ENCODE data around the gene DHX15. TPM values are rescaled to one million over a fixed set of nuclear protein-coding genes. Genes with fewer than 3 reads are reported as not detected.

The DHX15 gene
- total and polyA plus RNA-seq, 2 of the 8 experiments (the other 6 are each of a cell fraction or from before 2014, with no cell fraction given) = 126 to 286 TPM

- H3K4me3 ChIP-seq (ENCODE audit: extremely low read depth in 1 of 4, insufficient read depth in 2 of 4, low read depth in 3 of 4, low read length in 4 of 4) = no peak overlapping the region
- no peak overlapping the region for H4K5ac ChIP-seq (ENCODE audit: insufficient read length, low read depth, low read length)
- 94% methylated on average over 1 of the region's 1 CpG; no CpG with 5 or more reads in 1 of the 2 experiments for WGBS, 2 experiments (ENCODE audit: extremely low coverage in 1 of 2, insufficient coverage in 1 of 2, insufficient read length in 1 of 2, insufficient replicate concordance in 2 of 2, low coverage in 1 of 2, low lambda C conversion rate in 2 of 2, missing lambda C conversion rate in 1 of 2)
- peaks cover 4 to 34% (median 6%) of the 10 kb centered on the region in 4 experiments for H3K36me3 ChIP-seq (ENCODE audit: control insufficient read depth in 2 of 4, insufficient read depth in 4 of 4, low read length in 3 of 4)
- H2BK20ac ChIP-seq (ENCODE audit: low read length) = no peak overlapping the region
- H2AFZ ChIP-seq (ENCODE audit: low read length) = no peak overlapping the region
- H2BK12ac ChIP-seq (ENCODE audit: low read depth, low read length) = no peak overlapping the region
- H3K18ac ChIP-seq (ENCODE audit: extremely low read depth, low read length) = no peak overlapping the region
- no peak overlapping the region for H4K8ac ChIP-seq (ENCODE audit: extremely low read depth, insufficient read depth, low read length)
- no peak overlapping the region for H3K23ac ChIP-seq (ENCODE audit: insufficient read length)
- H3K4me2 ChIP-seq (ENCODE audit: insufficient read depth in 1 of 2, low read depth in 2 of 2, low read length in 2 of 2) = no peak overlapping the region
- H3K23me2 ChIP-seq (ENCODE audit: low read depth, low read length) = no peaks in the 10 kb centered on the region
- H4K20me1 ChIP-seq (replicated peaks in 1 of 2; ENCODE audit: control insufficient read depth in 1 of 2, insufficient read depth in 2 of 2, low read length in 2 of 2) = peaks cover 3 to 4% of the 10 kb centered on the region in 2 experiments
- no peak overlapping the region for H3K56ac ChIP-seq (replicated peaks; ENCODE audit: insufficient read length, low read depth, low read length)
- no peak overlapping the region for H2AK5ac ChIP-seq (ENCODE audit: low read depth, low read length)
- no peak overlapping the region for H3K4ac ChIP-seq (replicated peaks; ENCODE audit: insufficient read length, low read depth, low read length)
- no peaks in the 10 kb centered on the region for H3K9me3 ChIP-seq (ENCODE audit: insufficient read depth in 2 of 2, low read depth in 1 of 2, low read length in 1 of 2)
- H3K9ac ChIP-seq (replicated peaks in 1 of 4; ENCODE audit: extremely low read depth in 1 of 4, low read depth in 3 of 4, low read length in 3 of 4) = no peak overlapping the region
- POLR2A ChIA-PET (ENCODE audit: partially characterized antibody) = interaction anchor here (0.9 to 1.5 kb wide), 5 partner anchors 9 to 43 kb away, joined by 3 to 4 read pairs (median 3); no protein-coding TSS in a partner anchor
- no peak overlapping the region for H4K91ac ChIP-seq (replicated peaks; ENCODE audit: insufficient read length, low read length)
- FAIRE-seq (no peak), DNase-seq (ENCODE audit: low read depth in 1 of 2, low spot score in 2 of 2) (no peak)
- no peak overlapping the region for H3K14ac ChIP-seq (ENCODE audit: insufficient read length)
- peaks cover 0 to 49% of the 10 kb centered on the region in 2 experiments; a peak in 2 of 4 replicates for H3K79me2 ChIP-seq (ENCODE audit: control insufficient read depth in 1 of 2, insufficient read depth in 2 of 2, low read length in 2 of 2)
- no peak overlapping the region for H2BK120ac ChIP-seq (replicated peaks; ENCODE audit: low read depth, low read length)
- no peaks in the 10 kb centered on the region for H3K79me1 ChIP-seq (ENCODE audit: low read depth, low read length)
- H2BK15ac ChIP-seq (ENCODE audit: low read length) = no peak overlapping the region
- no peak overlapping the region for H2BK5ac ChIP-seq (ENCODE audit: low read depth, low read length)
- no peak overlapping the region for H3K27ac ChIP-seq (ENCODE audit: low read depth, low read length)
- CTCF ChIA-PET (ENCODE audit: partially characterized antibody) = interaction anchor here (0.7 to 1.5 kb wide), 5 partner anchors 30 to 469 kb away, joined by 3 to 5 read pairs (median 3); no protein-coding TSS in a partner anchor
- no peaks in the 10 kb centered on the region for H3K27me3 ChIP-seq (replicated peaks in 1 of 4; ENCODE audit: control insufficient read depth in 3 of 4, extremely low read depth in 1 of 4, insufficient read depth in 3 of 4, low read length in 3 of 4)
- peaks cover 0 to 6% (median 1%) of the 10 kb centered on the region in 4 experiments; a peak in 3 of 7 replicates for H3K4me1 ChIP-seq (replicated peaks in 1 of 4; ENCODE audit: control insufficient read depth in 3 of 4, insufficient read depth in 4 of 4, low read length in 3 of 4)
- TF ChIP-seq NRF1 (IDR thresholded peaks at IDR 0.05; ENCODE audit: low read depth, low read length) (no peak), E2F6 (IDR thresholded peaks at IDR 0.05) (no peak), BRCA1 (IDR thresholded peaks at IDR 0.05; ENCODE audit: low read depth, low read length) (no peak), POU5F1 (IDR thresholded peaks at IDR 0.05; ENCODE audit: low read depth, low read length) (no peak), SUZ12 (IDR thresholded peaks at IDR 0.05; ENCODE audit: low read length) (no peak), HDAC2 (IDR thresholded peaks at IDR 0.05; ENCODE audit: borderline replicate concordance in 1 of 2, low read depth in 2 of 2, low read length in 2 of 2) (no peak), ATF2 (IDR thresholded peaks at IDR 0.05; ENCODE audit: low read length) (no peak), JUN (IDR thresholded peaks at IDR 0.05; ENCODE audit: low read depth, low read length) (no peak), CEBPB (IDR thresholded peaks at IDR 0.05; ENCODE audit: low read depth, low read length) (no peak), NANOG (IDR thresholded peaks at IDR 0.05; ENCODE audit: insufficient read depth, low read depth, low read length, poor library complexity, severe bottlenecking) (no peak), SP4 (IDR thresholded peaks at IDR 0.05; ENCODE audit: low read length) (no peak), ASH2L (IDR thresholded peaks at IDR 0.05; ENCODE audit: low read length) (no peak)
Measured at GRCh38 chr4:24519649-24520048, 64.7 kb downstream of the DHX15 start.
